ENCODE data around the gene TNFRSF1A. TPM values are rescaled to one million over a fixed set of nuclear protein-coding genes. Genes with fewer than 3 reads are reported as not detected.

TNFRSF1A gene
- total and polyA plus RNA-seq, 2 of the 13 experiments (the other 11 are each of a cell fraction or from before 2014, with no cell fraction given), result 41.5 to 61.2 TPM

- TF ChIP-seq CEBPZ (IDR thresholded peaks at IDR 0.05; ENCODE audit: low read length) (no peak), SALL1 (CRISPR knock-in tag; IDR thresholded peaks at IDR 0.05) (peak; percentile 4; the same call in 1 of the 2 replicates), HCFC1 (IDR thresholded peaks at IDR 0.05; ENCODE audit: low read depth, low read length) (no peak), ZEB1 (IDR thresholded peaks at IDR 0.05; ENCODE audit: insufficient replicate concordance, low read depth) (no peak), PLSCR1 (CRISPR knock-in tag; IDR thresholded peaks at IDR 0.05; ENCODE audit: borderline replicate concordance) (no peak), TRAFD1 (CRISPR knock-in tag; IDR thresholded peaks at IDR 0.05; ENCODE audit: borderline replicate concordance) (no peak), SCMH1 (CRISPR knock-in tag; IDR thresholded peaks at IDR 0.05; ENCODE audit: borderline replicate concordance) (no peak), PRDM10 (CRISPR knock-in tag; IDR thresholded peaks at IDR 0.05; ENCODE audit: low read depth) (no peak), ETS1 (CRISPR knock-in tag; IDR thresholded peaks at IDR 0.05) (no peak), ERF (CRISPR knock-in tag; IDR thresholded peaks at IDR 0.05) (no peak; the same call in 1 of the 2 replicates), ZBTB8A (CRISPR knock-in tag; IDR thresholded peaks at IDR 0.05; ENCODE audit: borderline replicate concordance, low read depth) (no peak), SP2 (CRISPR knock-in tag; IDR thresholded peaks at IDR 0.05) (no peak), ZNF512 (CRISPR knock-in tag; IDR thresholded peaks at IDR 0.05) (peak; percentile 60; the same call in 1 of the 2 replicates), GLI4 (CRISPR knock-in tag; IDR thresholded peaks at IDR 0.05; ENCODE audit: borderline replicate concordance) (no peak)
Measured at GRCh38 chr12:6294156-6295093, 47.5 kb downstream of the TNFRSF1A start (continued).
